ENCODE data around the gene DTNB. TPM values are rescaled to one million over a fixed set of nuclear protein-coding genes. Genes with fewer than 3 reads are reported as not detected.

DTNB gene
- total and polyA plus RNA-seq, 2 of the 4 experiments (the other 2 are of a cell fraction), result 3.8 to 5.3 TPM

DNA sequence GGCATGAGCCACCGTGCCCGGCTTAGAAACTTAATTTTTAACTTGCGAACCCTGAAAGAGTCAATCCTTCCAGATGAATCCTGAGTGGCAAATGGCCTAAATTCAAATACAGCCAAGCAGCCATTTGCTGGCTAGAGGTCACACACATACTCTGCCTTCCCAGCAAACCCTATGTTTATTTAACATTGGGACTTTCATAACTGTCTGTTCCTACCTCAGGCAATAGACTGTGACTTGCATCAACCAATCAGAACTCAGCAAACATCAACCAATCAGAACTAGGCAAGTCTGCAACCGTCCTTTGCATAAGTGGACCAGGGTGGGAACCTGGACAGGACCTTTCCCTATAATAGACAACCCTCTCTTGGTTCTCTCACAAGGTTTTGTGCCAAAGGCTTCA, 127.5 kb downstream of the DTNB start:
- Histone ChIP-seq H2BK120ac (ENCODE audit: low read depth, low read length) (no peak overlapping the region), H4K8ac (ENCODE audit: low read depth in 2 of 2, low read length in 2 of 2) (no peak overlapping the region), H2AK9ac (replicated peaks; ENCODE audit: low read depth, low read length, poor library complexity) (no peak overlapping the region), H3K4me1 (ENCODE audit: control insufficient read depth, insufficient read depth, low read length) (no peaks in the 10 kb centered on the region; the same call in 1 of the 2 replicates), H3K4me2 (ENCODE audit: low read depth, low read length) (no peak overlapping the region), H3K27ac (ENCODE audit: insufficient read depth, low read length) (no peak overlapping the region), H2AK5ac (ENCODE audit: low read depth, low read length) (no peak overlapping the region), H3K9me1 (ENCODE audit: insufficient read depth, low read length) (no peaks in the 10 kb centered on the region), H3K79me1 (ENCODE audit: low read depth in 1 of 2, low read length in 2 of 2) (no peaks in the 10 kb centered on the region), H2BK15ac (ENCODE audit: low read depth, low read length) (no peak overlapping the region), H3K14ac (replicated peaks; ENCODE audit: low read depth, low read length) (no peak overlapping the region), H3K9ac (ENCODE audit: low read depth, low read length) (no peak overlapping the region), H3K36me3 (ENCODE audit: control insufficient read depth, insufficient read depth, low read length) (no peaks in the 10 kb centered on the region), H3K4me3 (ENCODE audit: insufficient read depth, low read depth, low read length) (no peak overlapping the region), H3K23ac (ENCODE audit: low read depth, low read length) (no peak overlapping the region), H3K27me3 (ENCODE audit: control insufficient read depth, insufficient read depth, low read length) (no peaks in the 10 kb centered on the region), H4K20me1 (ENCODE audit: insufficient read depth, low read length) (no peaks in the 10 kb centered on the region), H3K4ac (ENCODE audit: low read depth, low read length) (no peak overlapping the region), H3K9me3 (ENCODE audit: control insufficient read depth, insufficient read depth, low read length) (no peaks in the 10 kb centered on the region), H3K18ac (ENCODE audit: low read depth, low read length) (no peak overlapping the region), H2AFZ (replicated peaks; ENCODE audit: low read length, poor library complexity) (no peak overlapping the region), H3K56ac (ENCODE audit: extremely low read depth, insufficient read depth, low read length) (no peak overlapping the region), H4K91ac (ENCODE audit: insufficient read depth, low read depth, low read length) (no peak overlapping the region), H2BK5ac (ENCODE audit: low read depth, low read length, poor library complexity, severe bottlenecking) (no peak overlapping the region), H2BK20ac (ENCODE audit: low read depth, low read length) (no peak overlapping the region), H4K5ac (ENCODE audit: low read depth, low read length) (no peak overlapping the region)
- in situ Hi-C loops (cut with MboI; ENCODE audit: low sequenced_read_pairs) (no loop called here), dilution Hi-C loops (cut with HindIII; ENCODE audit: low sequenced_read_pairs, unreplicated experiment) (no loop called here), intact Hi-C loops (cut with micrococcal nuclease) (no loop called here)
- ChIA-PET CTCF (no interaction called here), POLR2A (ENCODE audit: unreplicated experiment) (no interaction called here)
- 100% methylated on average over 3 of the region's 4 CpGs; no CpG with 5 or more reads in 1 of the 2 experiments for WGBS, 2 experiments (ENCODE audit: extremely low coverage in 2 of 2, insufficient read length in 1 of 2)
- DNase-seq (no peak), ATAC-seq (ENCODE audit: low read depth) (peak; percentile 51)
- TF ChIP-seq ELK1 (IDR thresholded peaks at IDR 0.05; ENCODE audit: borderline replicate concordance, low read depth, low read length) (no peak), SMC3 (IDR thresholded peaks at IDR 0.05; ENCODE audit: low read depth, low read length) (no peak), BHLHE40 (IDR thresholded peaks at IDR 0.05; ENCODE audit: low read depth, low read length) (no peak), POLR2A (IDR thresholded peaks at IDR 0.05; ENCODE audit: low read depth, low read length) (no peak), MAZ (IDR thresholded peaks at IDR 0.05; ENCODE audit: borderline replicate concordance, low read depth, low read length) (no peak), CEBPB (IDR thresholded peaks at IDR 0.05; ENCODE audit: low read depth, low read length) (no peak), RCOR1 (IDR thresholded peaks at IDR 0.05; ENCODE audit: insufficient replicate concordance, low read length) (no peak), NFE2L2 (IDR thresholded peaks at IDR 0.05; ENCODE audit: low read depth, low read length) (no peak), FOS (IDR thresholded peaks at IDR 0.05; ENCODE audit: low read depth, low read length) (no peak), MXI1 (IDR thresholded peaks at IDR 0.05; ENCODE audit: borderline replicate concordance, low read depth, low read length) (no peak), RFX5 (IDR thresholded peaks at IDR 0.05; ENCODE audit: low read depth, low read length) (no peak)
- TF ChIP-seq, protein P1, sequence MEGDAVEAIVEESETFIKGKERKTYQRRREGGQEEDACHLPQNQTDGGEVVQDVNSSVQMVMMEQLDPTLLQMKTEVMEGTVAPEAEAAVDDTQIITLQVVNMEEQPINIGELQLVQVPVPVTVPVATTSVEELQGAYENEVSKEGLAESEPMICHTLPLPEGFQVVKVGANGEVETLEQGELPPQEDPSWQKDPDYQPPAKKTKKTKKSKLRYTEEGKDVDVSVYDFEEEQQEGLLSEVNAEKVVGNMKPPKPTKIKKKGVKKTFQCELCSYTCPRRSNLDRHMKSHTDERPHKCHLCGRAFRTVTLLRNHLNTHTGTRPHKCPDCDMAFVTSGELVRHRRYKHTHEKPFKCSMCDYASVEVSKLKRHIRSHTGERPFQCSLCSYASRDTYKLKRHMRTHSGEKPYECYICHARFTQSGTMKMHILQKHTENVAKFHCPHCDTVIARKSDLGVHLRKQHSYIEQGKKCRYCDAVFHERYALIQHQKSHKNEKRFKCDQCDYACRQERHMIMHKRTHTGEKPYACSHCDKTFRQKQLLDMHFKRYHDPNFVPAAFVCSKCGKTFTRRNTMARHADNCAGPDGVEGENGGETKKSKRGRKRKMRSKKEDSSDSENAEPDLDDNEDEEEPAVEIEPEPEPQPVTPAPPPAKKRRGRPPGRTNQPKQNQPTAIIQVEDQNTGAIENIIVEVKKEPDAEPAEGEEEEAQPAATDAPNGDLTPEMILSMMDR (conservative IDR thresholded peaks at IDR 0.05; ENCODE audit: low read depth, low read length), result no peak
- TF ChIP-seq, protein P2, sequence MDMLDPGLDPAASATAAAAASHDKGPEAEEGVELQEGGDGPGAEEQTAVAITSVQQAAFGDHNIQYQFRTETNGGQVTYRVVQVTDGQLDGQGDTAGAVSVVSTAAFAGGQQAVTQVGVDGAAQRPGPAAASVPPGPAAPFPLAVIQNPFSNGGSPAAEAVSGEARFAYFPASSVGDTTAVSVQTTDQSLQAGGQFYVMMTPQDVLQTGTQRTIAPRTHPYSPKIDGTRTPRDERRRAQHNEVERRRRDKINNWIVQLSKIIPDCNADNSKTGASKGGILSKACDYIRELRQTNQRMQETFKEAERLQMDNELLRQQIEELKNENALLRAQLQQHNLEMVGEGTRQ (IDR thresholded peaks at IDR 0.05; ENCODE audit: low read depth, low read length), result no peak
- no TSS peak for BruUV-seq (replicated peaks)
